H1 (cell line): ENCODE measurements around the gene PIK3CA. TPM values are rescaled to one million over a fixed set of nuclear protein-coding genes. Genes with fewer than 3 reads are reported as not detected.

Experiments used
- CTCF ChIA-PET: fragments of 300-600 bp; sonication (Branson Sonifier 250); formaldehyde crosslinking; loops from one replicate; lab custom pipeline; 2021; ENCODE audit not compliant: partially characterized antibody; lab: Charles Lee
- POLR2A ChIA-PET: fragments of 300-600 bp; sonication (Branson Sonifier 250); formaldehyde crosslinking; loops from one replicate; lab custom pipeline; 2021; ENCODE audit warnings: inconsistent platforms; ENCODE audit not compliant: partially characterized antibody; lab: Charles Lee
- DNase-seq, 2 experiments: peaks; one replicate each; pipeline versions ENCODE4 v3.0.0 to v3.0.0-alpha.2; 2010 to 2022; ENCODE audit warnings: low spot score in 2 of 2, low read depth in 1 of 2, mixed read lengths in 1 of 2
- FAIRE-seq: peaks from 2 replicates; lab custom pipeline; 2011; peaks lifted over from hg19 to GRCh38; lab: Jason Lieb, UNC
- H2AFZ ChIP-seq: 2 replicates; pipeline ENCODE4 v1.8.1; 2012; ENCODE audit warnings: low read length, inconsistent platforms
- H2AK5ac ChIP-seq: 2 replicates; pipeline ENCODE4 v1.6.1; 2013; ENCODE audit warnings: low read depth, low read length
- H2BK120ac ChIP-seq: replicated peaks from 2 replicates; pipeline ENCODE3; 2013; ENCODE audit warnings: low read depth, low read length, inconsistent platforms
- H2BK12ac ChIP-seq: 2 replicates; pipeline ENCODE4 v1.6.1; 2013; ENCODE audit warnings: low read depth, low read length
- H2BK15ac ChIP-seq: 2 replicates; pipeline ENCODE4 v1.6.1; 2013; ENCODE audit warnings: low read length
- H2BK20ac ChIP-seq: 2 replicates; pipeline ENCODE4 v1.6.1; 2013; ENCODE audit warnings: low read length
- H2BK5ac ChIP-seq: 2 replicates; pipeline ENCODE4 v1.6.1; 2013; ENCODE audit warnings: low read depth, low read length
- H3K14ac ChIP-seq: 2 replicates; pipeline ENCODE4 v1.6.1; 2013; ENCODE audit warnings: inconsistent platforms; ENCODE audit not compliant: insufficient read length
- H3K18ac ChIP-seq: 2 replicates; pipeline ENCODE4 v1.6.1; 2013; ENCODE audit warnings: low read length; ENCODE audit errors: extremely low read depth
- H3K23ac ChIP-seq: 2 replicates; pipeline ENCODE4 v1.6.1; 2013; ENCODE audit warnings: inconsistent platforms; ENCODE audit not compliant: insufficient read length
- H3K23me2 ChIP-seq: 2 replicates; pipeline ENCODE4 v1.6.1; 2013; ENCODE audit warnings: low read depth, low read length
- H3K27ac ChIP-seq: 2 replicates; pipeline ENCODE4 v1.6.1; 2011; ENCODE audit warnings: low read depth, low read length, inconsistent platforms
- H3K27me3 ChIP-seq, 4 experiments: replicated peaks in 1 of 4; 1 replicate in 1 of 4; 2 replicates in 3 of 4; pipeline versions ENCODE4 v1.6.1 to v1.8.1; 2011 to 2013; ENCODE audit warnings: low read length in 3 of 4, mild to moderate bottlenecking in 3 of 4, inconsistent platforms in 2 of 4, mixed read lengths in 2 of 4, moderate library complexity in 1 of 4; ENCODE audit not compliant: control insufficient read depth in 3 of 4, insufficient read depth in 3 of 4; ENCODE audit errors: extremely low read depth in 1 of 4
- H3K36me3 ChIP-seq, 4 experiments: 2 replicates each; pipeline versions ENCODE4 v1.6.1 to v1.8.1; 2011 to 2013; ENCODE audit warnings: mild to moderate bottlenecking in 4 of 4, low read length in 3 of 4, moderate library complexity in 2 of 4, control low read depth in 1 of 4, inconsistent platforms in 1 of 4; ENCODE audit not compliant: insufficient read depth in 4 of 4, control insufficient read depth in 2 of 4
- H3K4ac ChIP-seq: replicated peaks from 2 replicates; pipeline ENCODE3; 2013; ENCODE audit warnings: low read length, low read depth, mixed read lengths, inconsistent platforms; ENCODE audit not compliant: insufficient read length
- H3K4me1 ChIP-seq, 4 experiments: replicated peaks in 1 of 4; 1 replicate in 1 of 4; 2 replicates in 3 of 4; pipeline versions ENCODE4 v1.6.1 to v1.8.1; 2011 to 2013; ENCODE audit warnings: low read length in 3 of 4, inconsistent platforms in 2 of 4, mixed read lengths in 1 of 4; ENCODE audit not compliant: insufficient read depth in 4 of 4, control insufficient read depth in 3 of 4
- H3K4me2 ChIP-seq, 2 experiments: 2 replicates each; pipeline versions ENCODE4 v1.6.1 to v1.8.1; 2011 to 2013; ENCODE audit warnings: low read depth in 2 of 2, low read length in 2 of 2, control low read depth in 1 of 2, inconsistent platforms in 1 of 2, mild to moderate bottlenecking in 1 of 2; ENCODE audit not compliant: insufficient read depth in 1 of 2
- H3K4me3 ChIP-seq, 4 experiments: fragments of 200-600, 300-600 bp in 1 of 4; sonication (generic), shearing (Covaris generic), sonication (Bioruptor Twin) in 1 of 4; 2 replicates each; pipeline versions ENCODE4 v1.5.1 to v1.8.1; 2011 to 2016; ENCODE audit warnings: low read length in 4 of 4, low read depth in 3 of 4, control low read depth in 2 of 4, inconsistent platforms in 2 of 4, mild to moderate bottlenecking in 2 of 4, mixed read lengths in 1 of 4, moderate library complexity in 1 of 4; ENCODE audit not compliant: insufficient read depth in 2 of 4; ENCODE audit errors: extremely low read depth in 1 of 4
- H3K56ac ChIP-seq: replicated peaks from 2 replicates; pipeline ENCODE3; 2013; ENCODE audit warnings: low read depth, mild to moderate bottlenecking, mixed read lengths, low read length, inconsistent platforms; ENCODE audit not compliant: insufficient read length
- H3K79me1 ChIP-seq: 2 replicates; pipeline ENCODE4 v1.6.1; 2013; ENCODE audit warnings: low read depth, low read length, control low read depth
- H3K79me2 ChIP-seq, 2 experiments: 2 replicates each; pipeline versions ENCODE4 v1.6.1 to v1.8.1; 2012 to 2013; ENCODE audit warnings: low read length in 2 of 2, mild to moderate bottlenecking in 2 of 2, inconsistent platforms in 1 of 2; ENCODE audit not compliant: insufficient read depth in 2 of 2, control insufficient read depth in 1 of 2
- H3K9ac ChIP-seq, 4 experiments: replicated peaks in 1 of 4; 1 replicate in 1 of 4; 2 replicates in 3 of 4; pipeline versions ENCODE4 v1.6.1 to v1.8.1; 2011 to 2013; ENCODE audit warnings: low read depth in 3 of 4, low read length in 3 of 4, control low read depth in 2 of 4, mild to moderate bottlenecking in 2 of 4, moderate library complexity in 2 of 4, inconsistent platforms in 1 of 4; ENCODE audit errors: extremely low read depth in 1 of 4
- H3K9me3 ChIP-seq, 2 experiments: 2 replicates each; pipeline versions ENCODE4 v1.6.1 to v1.8.1; 2012 to 2013; ENCODE audit warnings: mild to moderate bottlenecking in 2 of 2, moderate library complexity in 2 of 2, control low read depth in 1 of 2, inconsistent platforms in 1 of 2, low read depth in 1 of 2, low read length in 1 of 2, mixed read lengths in 1 of 2; ENCODE audit not compliant: insufficient read depth in 2 of 2
- H4K20me1 ChIP-seq, 2 experiments: replicated peaks in 1 of 2; 2 replicates each; pipeline versions ENCODE3 to v1.8.1; 2011 to 2013; ENCODE audit warnings: inconsistent platforms in 2 of 2, low read length in 2 of 2, mild to moderate bottlenecking in 1 of 2; ENCODE audit not compliant: insufficient read depth in 2 of 2, control insufficient read depth in 1 of 2
- H4K5ac ChIP-seq: 2 replicates; pipeline ENCODE4 v1.6.1; 2013; ENCODE audit warnings: low read length, low read depth, mixed read lengths, inconsistent platforms; ENCODE audit not compliant: insufficient read length
- H4K8ac ChIP-seq: 2 replicates; pipeline ENCODE4 v1.8.0; 2013; ENCODE audit warnings: mild to moderate bottlenecking, moderate library complexity, low read length, inconsistent platforms; ENCODE audit not compliant: insufficient read depth; ENCODE audit errors: extremely low read depth
- H4K91ac ChIP-seq: replicated peaks from 2 replicates; pipeline ENCODE3; 2013; ENCODE audit warnings: low read length, mixed read lengths, inconsistent platforms; ENCODE audit not compliant: insufficient read length
- CEBPB ChIP-seq: IDR thresholded peaks from 2 replicates; pipeline ENCODE4 v1.6.1; 2012; ENCODE audit warnings: low read depth, low read length
- WGBS, 2 experiments: shearing (Covaris generic) in 1 of 2; methylation state at CpG; one replicate each; pipeline versions ENCODE4 v1.1.6 to v1.1.7; 2013 to 2015; ENCODE audit warnings: low lambda C conversion rate in 2 of 2, mixed read lengths in 2 of 2, inconsistent platforms in 1 of 2, low coverage in 1 of 2, missing lambda C conversion rate in 1 of 2; ENCODE audit not compliant: insufficient replicate concordance in 2 of 2, insufficient coverage in 1 of 2, insufficient read length in 1 of 2; ENCODE audit errors: extremely low coverage in 1 of 2, missing lambda C conversion rate in 1 of 2; 5-methylcytosine and 5-hydroxymethylcytosine counted together
- polyA plus RNA-seq, 7 experiments: library from polyadenylated mRNA; depleted of rRNA in 3 of 7; stranded (reverse) in 5 of 7; unstranded in 2 of 7; fragments of >200 nt in 5 of 7; fragments of 200-250 nt in 2 of 7; gene quantifications; 1 replicate in 5 of 7; 2 replicates in 1 of 7; 4 replicates in 1 of 7; pipeline versions ENCODE4 v1.2.1 to v1.2.3, GENCODE V29; 2011 to 2013; ENCODE audit warnings: missing spikeins in 2 of 7, mixed read lengths in 2 of 7
- total RNA-seq: library from RNA; stranded (reverse); fragmentation: NEBNext Ultra II Directional; extraction: Animal tissue kit (Norgen Biotek cat#: 25700); gene quantifications from 2 replicates; pipeline ENCODE4 v1.2.1, GENCODE V29; 2021

The PIK3CA gene
- total and polyA plus RNA-seq, 2 of the 8 experiments (the other 6 are each of a cell fraction or from before 2014, with no cell fraction given), result 1.6 to 11.3 TPM

DNA sequence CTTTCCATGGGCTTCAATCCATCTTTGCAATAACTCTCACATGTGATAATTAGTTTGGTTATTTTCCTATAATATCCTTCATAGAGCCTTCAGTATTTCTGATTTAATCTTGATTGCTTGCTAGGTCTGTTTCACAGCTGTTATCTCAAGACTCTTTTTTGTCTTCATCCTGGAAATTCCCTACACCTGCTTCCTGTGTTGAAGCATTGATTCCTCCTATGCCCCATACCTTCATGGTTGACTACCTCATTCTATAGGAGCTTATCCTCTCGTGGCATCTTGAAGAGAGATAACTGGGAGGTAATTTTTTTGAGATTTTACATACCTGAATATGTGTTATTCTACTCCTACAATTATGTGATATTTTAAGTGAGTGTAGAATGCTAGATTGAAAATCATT, 26.7 kb downstream of the PIK3CA start:
- H2AK5ac ChIP-seq, result no peak overlapping the region
- H3K27me3 ChIP-seq, result no peaks in the 10 kb centered on the region
- no peak overlapping the region for H2BK120ac ChIP-seq
- H2BK5ac ChIP-seq, result no peak overlapping the region
- no peak overlapping the region for H4K8ac ChIP-seq
- no peak overlapping the region for H3K4me2 ChIP-seq
- no peak overlapping the region for H2BK15ac ChIP-seq
- 74% methylated on average over 1 of the region's 1 CpG; no CpG with 5 or more reads in 1 of the 2 experiments for WGBS, 2 experiments
- FAIRE-seq, result peak; percentile 55
- no peak overlapping the region for H3K9ac ChIP-seq
- H3K23me2 ChIP-seq, result no peaks in the 10 kb centered on the region
- H4K20me1 ChIP-seq, result no peaks in the 10 kb centered on the region
- no peak overlapping the region for H3K4me3 ChIP-seq
- no peak overlapping the region for H2BK20ac ChIP-seq
- no peak overlapping the region for H3K27ac ChIP-seq
- no peak overlapping the region for H3K4ac ChIP-seq
- POLR2A ChIA-PET, result interaction anchor here (1.2 kb wide), 1 partner anchor 26 kb away, joined by 3 read pairs; no protein-coding TSS in a partner anchor
- no peak overlapping the region for H2BK12ac ChIP-seq
- no peak overlapping the region for H4K91ac ChIP-seq
- no peak overlapping the region for H3K23ac ChIP-seq
- no peak for TF ChIP-seq CEBPB
- H3K36me3 ChIP-seq, result no peaks in the 10 kb centered on the region
- H3K56ac ChIP-seq, result no peak overlapping the region
- peaks cover 0 to 5% (median 1%) of the 10 kb centered on the region in 4 experiments; a peak in 2 of 7 replicates for H3K4me1 ChIP-seq
- H3K79me1 ChIP-seq, result no peaks in the 10 kb centered on the region
- H3K14ac ChIP-seq, result no peak overlapping the region
- no peak for DNase-seq
- no peak overlapping the region for H4K5ac ChIP-seq
- H3K79me2 ChIP-seq, result peaks cover 0 to 33% of the 10 kb centered on the region in 2 experiments; a peak in 2 of 4 replicates
- CTCF ChIA-PET, result interaction anchor here (0.7 to 1.0 kb wide), 2 partner anchors 26 to 28 kb away, joined by 3 read pairs; no protein-coding TSS in a partner anchor
- H2AFZ ChIP-seq, result no peak overlapping the region
- no peaks in the 10 kb centered on the region for H3K9me3 ChIP-seq
- no peak overlapping the region for H3K18ac ChIP-seq
